Suprapubic skin (tissue), 4 donors: ENCODE measurements around the gene RBM47. TPM values are rescaled to one million over a fixed set of nuclear protein-coding genes. Genes with fewer than 3 reads are reported as not detected.
A peak's percentile ranks its signal among the peaks of the same experiment; 100 is the strongest.
"Not testable (repeated sequence)": the region's sequence is repeated elsewhere in the genome, so short reads cannot be mapped to it uniquely, and the experiment has no call there.

Experiments used
- DNase-seq, 2 donors: peaks; one replicate each; pipeline ENCODE4 v3.0.0-alpha.2; 2019; ENCODE audit warnings: low spot score in 2 of 2
- H3K27ac ChIP-seq: fragments of 200-600 bp; sonication (generic); one replicate; pipeline ENCODE4 v1.5.1; 2019
- H3K27me3 ChIP-seq: fragments of 200-600 bp; sonication (generic); one replicate; pipeline ENCODE4 v1.5.1; 2019
- H3K36me3 ChIP-seq: fragments of 200-600 bp; sonication (generic); one replicate; pipeline ENCODE4 v1.5.1; 2019
- H3K4me1 ChIP-seq: fragments of 200-600 bp; sonication (generic); one replicate; pipeline ENCODE4 v1.5.1; 2019
- H3K4me3 ChIP-seq: fragments of 200-600 bp; sonication (generic); one replicate; pipeline ENCODE4 v1.5.1; 2019; ENCODE audit warnings: mild to moderate bottlenecking
- H3K9me3 ChIP-seq: fragments of 200-600 bp; sonication (generic); one replicate; pipeline ENCODE4 v1.5.1; 2019
- EP300 ChIP-seq: sonication (generic); formaldehyde crosslinking; IDR thresholded peaks from one replicate; pipeline ENCODE4 v1.6.1; 2017; ENCODE audit warnings: antibody characterized with exemption
- POLR2A ChIP-seq, 2 donors: fragments of 450-650 bp; IDR thresholded peaks; one replicate each; pipeline ENCODE4 v1.6.1; 2017; ENCODE audit warnings: antibody characterized with exemption in 2 of 2, mild to moderate bottlenecking in 2 of 2, moderate library complexity in 2 of 2
- POLR2AphosphoS5 ChIP-seq, 3 donors: sonication (generic); formaldehyde crosslinking; IDR thresholded peaks; one replicate each; pipeline ENCODE4 v1.6.1; 2017; ENCODE audit warnings: antibody characterized with exemption in 3 of 3
- WGBS: methylation state at CpG from one replicate; pipeline ENCODE4 v1.1.5; 2018; 5-methylcytosine and 5-hydroxymethylcytosine counted together
- total RNA-seq, 4 donors: library from RNA; depleted of rRNA; stranded (reverse); fragments of >200 nt; gene quantifications; one replicate each; pipeline ENCODE4 v1.1.0, GENCODE V29; 2016
- TF ChIP-seq, protein P1 (sequence below), 2 donors: fragments of 200-600 bp in 1 of 2; fragments of 450-650 bp in 1 of 2; sonication (generic) in 1 of 2; IDR thresholded peaks; one replicate each; pipeline ENCODE4 v1.5.1; 2016 to 2019; ENCODE audit warnings: antibody characterized with exemption in 2 of 2, mild to moderate bottlenecking in 1 of 2, moderate library complexity in 1 of 2

The RBM47 gene
- total RNA-seq, 4 donors from 2014 or later = 40.2 to 286 (median 47.4) TPM

DNA sequence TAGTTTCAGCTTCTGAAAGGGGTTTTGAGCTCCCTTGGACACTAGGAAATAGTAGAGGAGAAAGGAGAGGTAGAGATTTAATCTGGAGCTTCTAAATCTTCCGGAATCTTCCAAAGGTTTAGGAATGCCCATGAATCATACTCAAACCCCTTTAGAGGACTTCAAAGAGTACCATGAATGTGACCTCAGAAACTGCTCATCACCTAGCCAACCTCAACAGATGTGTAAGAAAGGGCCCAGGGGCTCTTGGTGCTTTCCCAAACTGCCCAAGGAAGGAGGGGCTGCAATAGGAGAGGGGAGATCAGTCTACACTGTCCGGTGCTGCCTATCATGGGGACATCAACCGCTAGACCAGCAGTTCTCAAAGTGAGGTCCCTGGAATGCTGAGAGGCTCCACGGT, 109.1 kb downstream of the RBM47 start:
- Histone ChIP-seq H3K36me3 (no peaks in the 10 kb centered on the region), H3K27me3 (no peaks in the 10 kb centered on the region), H3K4me1 (peaks cover 12% of the 10 kb centered on the region), H3K4me3 (no peak overlapping the region), H3K9me3 (no peaks in the 10 kb centered on the region), H3K27ac (no peak overlapping the region)
- DNase-seq = no peak
- WGBS = 91% methylated on average over 4 of the region's 4 CpGs
- TF ChIP-seq POLR2A (IDR thresholded peaks at IDR 0.05) = no peak

DNA sequence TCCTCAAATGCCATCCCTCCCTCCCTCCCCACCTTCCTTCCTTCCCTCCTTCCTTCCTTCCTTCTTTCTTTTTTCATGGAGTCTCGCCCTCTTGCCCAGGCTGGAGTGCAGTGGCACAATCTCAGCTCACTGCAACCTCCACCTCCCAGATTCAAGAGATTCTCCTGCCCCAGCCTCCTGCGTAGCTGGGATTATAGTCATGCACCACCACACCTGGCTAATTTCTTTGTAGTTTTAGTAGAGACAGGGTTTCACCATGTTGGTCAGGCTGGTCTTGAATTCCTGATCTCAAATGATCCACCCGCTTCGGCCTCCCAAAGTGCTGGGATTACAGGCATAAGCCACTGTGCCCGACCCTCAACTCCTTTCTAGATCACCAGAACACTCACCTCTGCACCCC, 112.6 kb downstream of the RBM47 start:
- not testable (repeated sequence) for H3K4me3 ChIP-seq, H3K27me3 ChIP-seq, DNase-seq, H3K27ac ChIP-seq, H3K36me3 ChIP-seq, H3K9me3 ChIP-seq
- peaks cover 24% of the 10 kb centered on the region for H3K4me1 ChIP-seq
- WGBS = 92% methylated on average over 5 of the region's 5 CpGs

DNA sequence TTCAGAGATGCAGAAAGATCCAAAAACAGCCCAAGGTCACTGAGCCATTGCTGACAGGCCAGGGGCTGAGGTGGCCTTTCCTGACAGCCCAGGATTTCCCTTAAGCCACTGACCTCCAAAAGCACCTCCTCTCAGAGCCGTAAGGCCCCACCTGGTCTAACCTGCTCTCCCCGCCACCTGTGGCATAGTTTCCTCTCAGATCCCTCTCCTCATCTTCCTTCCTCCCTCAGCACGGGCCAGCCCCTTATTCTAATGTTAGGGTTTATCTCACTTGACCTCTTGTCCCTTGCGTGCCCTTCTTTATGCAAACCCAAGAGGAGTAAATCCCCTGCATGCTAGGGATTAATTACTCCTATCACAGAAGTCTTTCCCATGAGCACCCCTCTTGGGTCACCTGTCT, 113.0 kb downstream of the RBM47 start:
- Histone ChIP-seq H3K9me3 (no peaks in the 10 kb centered on the region), H3K36me3 (no peaks in the 10 kb centered on the region), H3K4me3 (no peak overlapping the region), H3K27ac (no peak overlapping the region), H3K4me1 (peaks cover 24% of the 10 kb centered on the region), H3K27me3 (no peaks in the 10 kb centered on the region)
- TF ChIP-seq POLR2AphosphoS5 (IDR thresholded peaks at IDR 0.05) (no peak), EP300 (no peak)
- TF ChIP-seq, protein P1, sequence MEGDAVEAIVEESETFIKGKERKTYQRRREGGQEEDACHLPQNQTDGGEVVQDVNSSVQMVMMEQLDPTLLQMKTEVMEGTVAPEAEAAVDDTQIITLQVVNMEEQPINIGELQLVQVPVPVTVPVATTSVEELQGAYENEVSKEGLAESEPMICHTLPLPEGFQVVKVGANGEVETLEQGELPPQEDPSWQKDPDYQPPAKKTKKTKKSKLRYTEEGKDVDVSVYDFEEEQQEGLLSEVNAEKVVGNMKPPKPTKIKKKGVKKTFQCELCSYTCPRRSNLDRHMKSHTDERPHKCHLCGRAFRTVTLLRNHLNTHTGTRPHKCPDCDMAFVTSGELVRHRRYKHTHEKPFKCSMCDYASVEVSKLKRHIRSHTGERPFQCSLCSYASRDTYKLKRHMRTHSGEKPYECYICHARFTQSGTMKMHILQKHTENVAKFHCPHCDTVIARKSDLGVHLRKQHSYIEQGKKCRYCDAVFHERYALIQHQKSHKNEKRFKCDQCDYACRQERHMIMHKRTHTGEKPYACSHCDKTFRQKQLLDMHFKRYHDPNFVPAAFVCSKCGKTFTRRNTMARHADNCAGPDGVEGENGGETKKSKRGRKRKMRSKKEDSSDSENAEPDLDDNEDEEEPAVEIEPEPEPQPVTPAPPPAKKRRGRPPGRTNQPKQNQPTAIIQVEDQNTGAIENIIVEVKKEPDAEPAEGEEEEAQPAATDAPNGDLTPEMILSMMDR (IDR thresholded peaks at IDR 0.05) = no peak
- DNase-seq = no peak
- WGBS = 89% methylated on average over 4 of the region's 4 CpGs

- H3K4me3 ChIP-seq = no peak overlapping the region
- WGBS = 55% methylated on average over 15 of the region's 15 CpGs
- TF ChIP-seq EP300 (no peak), POLR2AphosphoS5 (IDR thresholded peaks at IDR 0.05) (no peak), POLR2A (IDR thresholded peaks at IDR 0.05) (no peak)
- TF ChIP-seq, protein P1 (IDR thresholded peaks at IDR 0.05) = no peak
- H3K27ac ChIP-seq = peak overlapping the region; percentile 70
- peaks cover 24% of the 10 kb centered on the region for H3K4me1 ChIP-seq
- H3K27me3 ChIP-seq = no peaks in the 10 kb centered on the region
- H3K9me3 ChIP-seq = no peaks in the 10 kb centered on the region
- no peak for DNase-seq
- H3K36me3 ChIP-seq = no peaks in the 10 kb centered on the region
Observed at GRCh38 chr4:40515398-40516293, 114.0 kb downstream of the RBM47 start.

- Histone ChIP-seq H3K27me3 (no peaks in the 10 kb centered on the region), H3K4me3 (peak overlapping the region; percentile 20), H3K4me1 (peaks cover 24% of the 10 kb centered on the region), H3K9me3 (no peaks in the 10 kb centered on the region), H3K36me3 (no peaks in the 10 kb centered on the region), H3K27ac (peak overlapping the region; percentile 70)
- DNase-seq = no peak
- no peak for TF ChIP-seq EP300
- 72% methylated on average over 2 of the region's 2 CpGs for WGBS
Observed at GRCh38 chr4:40515037-40515397, 114.6 kb downstream of the RBM47 start.

- no peaks in the 10 kb centered on the region for H3K36me3 ChIP-seq
- TF ChIP-seq EP300 (no peak), POLR2AphosphoS5 (IDR thresholded peaks at IDR 0.05) (no peak), POLR2A (IDR thresholded peaks at IDR 0.05) (no peak)
- TF ChIP-seq, protein P1 (IDR thresholded peaks at IDR 0.05) = no peak
- H3K9me3 ChIP-seq = no peaks in the 10 kb centered on the region
- DNase-seq = no peak
- H3K27ac ChIP-seq = peak overlapping the region; percentile 70
- H3K27me3 ChIP-seq = no peaks in the 10 kb centered on the region
- H3K4me3 ChIP-seq = peak overlapping the region; percentile 20
- WGBS = 42% methylated on average over 11 of the region's 11 CpGs
- peaks cover 24% of the 10 kb centered on the region for H3K4me1 ChIP-seq
Observed at GRCh38 chr4:40514497-40514951, 115.1 kb downstream of the RBM47 start.
